Right ventricle myocardium inferior (tissue), 1 donor: ENCODE data around the gene HILPDA. TPM values are rescaled to one million over a fixed set of nuclear protein-coding genes. Genes with fewer than 3 reads are reported as not detected.

Source experiments
- total RNA-seq: library from RNA; stranded (reverse); fragmentation: NEBNext Ultra II Directional; extraction: Animal tissue kit (Norgen Biotek cat#: 25700); gene quantifications from one replicate; pipeline ENCODE4 v1.2.1, GENCODE V29; 2021
- donor health status: DM: no; HTN: yes; CAD: no; lungs with severe emphysema.

Gene HILPDA
- total RNA-seq, 1 donor from 2014 or later, result 5.9 TPM

Other genes starting within 250 kb of the HILPDA start
- 2.7 TPM for gene LEP, start 214.6 kb upstream of the HILPDA start, total RNA-seq
- gene RBM28, start 112.0 kb upstream of the HILPDA start, total RNA-seq, result 31.7 TPM
- gene PRRT4, start 94.2 kb upstream of the HILPDA start, total RNA-seq, result 2.7 TPM
- 25.5 TPM for gene IMPDH1, start 45.9 kb upstream of the HILPDA start, total RNA-seq
- gene METTL2B, start 20.9 kb downstream of the HILPDA start, total RNA-seq, result 17.1 TPM
- 1.8 TPM for gene GARIN1A, start 216.4 kb downstream of the HILPDA start, total RNA-seq